D721Med (cell line): ENCODE measurements around the gene PDZRN3.

Experiments used
- DNase-seq: peaks from one replicate; pipeline ENCODE4 v3.0.0; 2011; ENCODE audit warnings: low spot score; ENCODE audit not compliant: insufficient read length
- FAIRE-seq: peaks from 2 replicates; lab custom pipeline; 2011; peaks lifted over from hg19 to GRCh38; lab: Jason Lieb, UNC
- TF ChIP-seq, protein P1 (sequence below): IDR thresholded peaks from 2 replicates; pipeline ENCODE4 v1.5.1; 2012; ENCODE audit warnings: mild to moderate bottlenecking, control low read depth; ENCODE audit not compliant: insufficient read depth; ENCODE audit errors: missing control alignments

The PDZRN3 gene

DNA sequence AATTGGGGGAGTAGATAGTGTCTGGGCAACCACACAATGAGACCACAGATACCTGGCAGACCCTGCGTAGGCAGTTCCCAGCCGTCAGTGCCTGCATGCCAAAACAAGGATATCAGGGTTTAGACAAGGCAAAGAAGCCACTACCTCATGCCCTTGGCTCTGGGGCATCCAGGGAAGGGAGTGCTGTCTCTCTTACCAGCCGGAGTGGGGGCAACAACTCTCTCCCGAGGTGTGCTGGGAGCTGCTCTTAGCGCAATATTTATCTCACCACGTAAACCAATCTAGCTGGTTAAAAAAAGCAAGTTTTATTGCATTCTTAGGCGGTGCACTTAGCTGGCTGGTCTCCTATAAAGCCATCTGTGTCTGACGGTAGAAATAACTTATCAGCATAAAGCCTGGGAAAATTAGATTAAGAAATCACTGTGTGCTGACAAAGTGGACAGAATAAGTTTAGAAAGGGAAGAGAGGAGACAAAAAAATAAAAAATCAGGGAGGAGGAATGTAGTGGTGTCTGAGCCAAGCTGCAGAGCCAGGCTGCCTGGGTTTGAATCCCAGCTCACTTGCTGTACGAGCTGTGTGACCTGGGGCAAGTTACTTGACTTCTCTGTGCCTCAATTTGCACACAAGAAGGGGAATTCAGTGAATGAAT lies 273.2 kb downstream of the PDZRN3 start:
- FAIRE-seq (no peak), DNase-seq (no peak)

DNA sequence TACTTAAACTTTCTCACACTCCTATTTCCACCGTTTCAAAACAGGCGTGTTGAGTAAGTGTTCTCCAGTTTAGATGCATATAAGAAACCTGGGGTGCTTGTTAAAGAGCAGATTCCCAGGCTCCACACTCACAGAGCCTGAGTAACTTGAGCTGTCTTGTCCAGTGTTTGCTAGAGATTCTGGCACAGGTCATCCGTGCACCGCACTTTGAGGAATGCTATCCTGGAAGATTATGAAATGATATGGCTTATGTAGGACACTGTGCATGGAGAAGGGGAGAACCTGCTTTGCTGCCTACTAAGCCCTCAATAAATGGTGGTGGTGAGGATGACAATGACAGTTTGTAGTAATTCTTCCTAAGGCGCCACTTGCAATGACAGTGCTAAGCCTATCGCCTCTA lies 273.7 kb downstream of the PDZRN3 start:
- TF ChIP-seq, protein P1, sequence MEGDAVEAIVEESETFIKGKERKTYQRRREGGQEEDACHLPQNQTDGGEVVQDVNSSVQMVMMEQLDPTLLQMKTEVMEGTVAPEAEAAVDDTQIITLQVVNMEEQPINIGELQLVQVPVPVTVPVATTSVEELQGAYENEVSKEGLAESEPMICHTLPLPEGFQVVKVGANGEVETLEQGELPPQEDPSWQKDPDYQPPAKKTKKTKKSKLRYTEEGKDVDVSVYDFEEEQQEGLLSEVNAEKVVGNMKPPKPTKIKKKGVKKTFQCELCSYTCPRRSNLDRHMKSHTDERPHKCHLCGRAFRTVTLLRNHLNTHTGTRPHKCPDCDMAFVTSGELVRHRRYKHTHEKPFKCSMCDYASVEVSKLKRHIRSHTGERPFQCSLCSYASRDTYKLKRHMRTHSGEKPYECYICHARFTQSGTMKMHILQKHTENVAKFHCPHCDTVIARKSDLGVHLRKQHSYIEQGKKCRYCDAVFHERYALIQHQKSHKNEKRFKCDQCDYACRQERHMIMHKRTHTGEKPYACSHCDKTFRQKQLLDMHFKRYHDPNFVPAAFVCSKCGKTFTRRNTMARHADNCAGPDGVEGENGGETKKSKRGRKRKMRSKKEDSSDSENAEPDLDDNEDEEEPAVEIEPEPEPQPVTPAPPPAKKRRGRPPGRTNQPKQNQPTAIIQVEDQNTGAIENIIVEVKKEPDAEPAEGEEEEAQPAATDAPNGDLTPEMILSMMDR, result no peak
- DNase-seq (no peak), FAIRE-seq (no peak)

More for the DNA sequence above, 273.2 kb downstream of the PDZRN3 start:
- TF ChIP-seq, protein P1, result no peak

DNA sequence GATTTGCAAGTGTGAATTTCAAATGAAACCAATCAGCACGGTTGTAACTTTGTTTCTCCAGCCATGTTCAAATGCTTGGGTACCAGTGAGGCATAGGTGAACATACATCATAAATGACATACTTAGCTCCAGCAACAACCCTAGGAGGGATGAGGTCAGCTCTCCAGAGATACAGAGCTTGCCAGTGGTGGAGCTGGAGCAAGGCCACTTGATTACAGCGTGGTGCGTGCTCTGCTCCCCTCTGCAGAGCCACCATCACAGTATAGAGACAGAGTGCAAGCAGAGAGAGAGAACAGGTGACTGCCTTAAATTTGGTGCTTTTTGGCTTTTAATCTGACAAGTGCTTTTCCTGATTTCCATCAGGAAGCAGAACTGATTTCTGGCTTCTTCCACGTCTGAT lies 275.1 kb downstream of the PDZRN3 start:
- TF ChIP-seq, protein P1, result no peak
- DNase-seq (no peak), FAIRE-seq (no peak)

DNA sequence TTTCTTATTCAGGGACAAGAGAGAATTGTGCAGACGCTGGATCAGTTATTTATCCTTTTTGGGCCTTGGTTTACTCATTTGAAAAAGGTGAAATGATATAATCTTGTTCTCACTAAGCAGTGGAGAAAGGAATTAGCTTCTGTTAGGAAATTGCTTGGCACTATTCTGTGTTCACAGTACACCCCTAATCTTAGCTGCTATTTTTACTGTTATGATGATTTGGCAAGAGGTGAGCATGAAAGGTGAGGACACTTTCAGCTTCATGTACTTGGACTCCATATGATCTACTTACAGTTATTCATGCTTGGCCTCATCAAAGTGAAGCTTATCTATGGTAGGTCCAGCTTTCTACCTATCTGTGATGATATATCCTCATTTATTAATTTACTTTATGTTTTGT lies 282.7 kb downstream of the PDZRN3 start:
- no peak for FAIRE-seq
- TF ChIP-seq, protein P1, result no peak
- DNase-seq, result no peak

DNA sequence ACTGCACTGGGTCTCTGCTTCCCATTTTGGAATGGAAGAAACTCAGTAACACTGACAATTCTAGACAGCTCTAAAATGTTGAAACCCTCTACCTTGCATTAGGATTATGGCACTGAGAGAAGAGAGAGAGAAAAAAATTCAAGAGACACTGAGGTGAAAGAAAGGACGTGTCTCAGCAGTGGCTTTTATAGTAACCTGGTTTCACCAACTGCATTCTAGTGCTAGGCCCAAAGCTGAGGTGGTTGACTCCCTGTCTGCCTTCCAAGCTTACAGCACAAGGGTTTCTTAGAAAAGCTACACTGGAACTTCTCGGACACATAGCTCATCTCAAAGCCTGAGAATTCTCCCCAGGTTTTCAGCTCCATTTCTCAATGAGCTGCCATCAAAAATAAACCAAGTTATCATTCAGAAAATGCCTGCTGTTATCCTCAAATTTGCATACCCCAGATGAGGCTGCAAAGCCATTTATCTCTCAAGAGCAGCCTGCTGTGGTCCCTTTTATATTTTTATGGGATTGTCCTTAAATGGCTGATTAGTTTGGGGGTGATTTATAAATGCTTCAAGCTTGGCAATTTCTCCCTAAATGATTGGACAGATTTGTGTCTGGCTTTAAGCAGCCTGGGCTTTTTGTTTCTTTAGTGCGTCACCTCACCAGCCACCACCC lies 283.3 kb downstream of the PDZRN3 start:
- TF ChIP-seq, protein P1, result no peak
- DNase-seq, result no peak
- FAIRE-seq, result no peak

DNA sequence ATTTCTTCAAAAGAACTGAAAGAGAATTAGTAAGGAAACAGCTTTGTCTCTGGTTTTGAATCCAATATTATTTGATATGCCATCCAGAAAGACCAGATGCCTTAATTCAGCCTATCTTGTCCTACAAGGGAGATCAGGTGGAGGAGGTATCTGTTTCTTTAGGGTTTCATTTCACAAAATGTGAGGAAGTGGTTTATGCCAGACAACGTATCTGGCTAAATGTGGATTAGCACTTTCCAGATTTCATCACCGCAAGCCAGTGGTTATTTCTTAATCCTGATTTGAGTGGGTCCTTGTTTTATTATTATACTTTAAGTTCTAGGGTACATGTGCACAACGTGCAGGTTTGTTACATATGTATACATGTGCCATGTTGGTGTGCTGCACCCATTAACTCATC lies 292.2 kb downstream of the PDZRN3 start:
- FAIRE-seq, result no peak
- no peak for DNase-seq
- TF ChIP-seq, protein P1, result no peak
